ENCODE results near the gene PHF21B.

PHF21B gene

GRCh38 chr22:45033136-45033535, 23.3 kb upstream of the PHF21B start:
- H3K4ac ChIP-seq (ENCODE audit: low read depth in 1 of 2, low read length in 2 of 2), result no peak overlapping the region
- no peak overlapping the region for H2BK15ac ChIP-seq (ENCODE audit: low read depth, poor library complexity, severe bottlenecking)

DNA sequence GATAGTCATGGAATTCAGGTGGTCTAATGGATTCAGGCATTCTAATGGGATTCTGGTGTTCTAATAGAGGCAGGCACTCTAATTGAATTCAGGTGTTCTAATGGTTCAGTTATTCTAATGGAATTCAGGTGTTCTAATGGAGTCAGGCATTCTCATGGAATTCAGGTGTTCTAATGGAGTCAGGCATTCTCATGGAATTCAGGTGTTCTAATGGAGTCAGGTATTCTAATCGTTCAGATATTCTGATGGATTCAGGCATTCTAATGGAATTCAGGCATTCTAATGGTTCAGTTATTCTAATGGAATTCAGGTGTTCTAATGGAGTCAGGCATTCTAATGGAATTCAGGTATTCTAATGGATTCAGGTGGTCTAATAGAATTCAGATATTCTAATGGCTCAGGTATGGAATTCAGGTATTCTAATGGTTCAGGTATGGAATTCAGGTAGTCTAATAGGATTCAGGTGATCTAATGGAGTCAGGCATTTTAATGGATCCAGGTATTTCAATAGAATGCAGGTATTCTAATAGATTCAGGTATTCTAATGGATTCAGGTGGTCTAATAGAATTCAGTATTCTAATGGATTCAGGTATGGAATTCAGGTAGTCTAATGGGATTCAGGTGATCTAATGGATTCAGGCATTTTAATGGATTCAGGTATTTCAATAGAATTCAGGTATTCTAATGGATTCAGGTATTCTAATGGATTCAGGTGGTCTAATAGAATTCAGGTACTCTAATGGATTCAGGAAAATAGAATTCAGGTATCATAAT, 22.0 kb upstream of the PHF21B start:
- H2BK15ac ChIP-seq (ENCODE audit: low read depth, poor library complexity, severe bottlenecking), result no peak overlapping the region
- H3K9ac ChIP-seq (ENCODE audit: low read length), result no peak overlapping the region
- H3K27me3 ChIP-seq (ENCODE audit: control insufficient read depth in 1 of 2, insufficient read depth in 1 of 2, low read length in 2 of 2), result peaks cover 32 to 90% of the 10 kb centered on the region in 2 experiments
- no peak for DNase-seq
- H3K4me2 ChIP-seq (ENCODE audit: low read length, poor library complexity, severe bottlenecking), result no peak overlapping the region
- H3K23ac ChIP-seq (ENCODE audit: low read length in 2 of 2), result no peak overlapping the region
- H3K79me1 ChIP-seq (replicated peaks; ENCODE audit: low read length, poor library complexity, severe bottlenecking), result no peaks in the 10 kb centered on the region
- H3K9me3 ChIP-seq (ENCODE audit: control insufficient read depth, low read length), result no peaks in the 10 kb centered on the region
- H3K18ac ChIP-seq (ENCODE audit: low read depth in 1 of 2, low read length in 2 of 2), result no peak overlapping the region
- H3K36me3 ChIP-seq (ENCODE audit: control insufficient read depth in 1 of 2, insufficient read depth in 2 of 2, low read depth in 1 of 2, low read length in 2 of 2), result no peaks in the 10 kb centered on the region
- no peak overlapping the region for H2AK5ac ChIP-seq (ENCODE audit: low read length, severe bottlenecking)
- no peak overlapping the region for H2BK120ac ChIP-seq (ENCODE audit: low read depth, low read length)
- H3K4me1 ChIP-seq (ENCODE audit: control insufficient read depth, insufficient read depth, low read depth, low read length), result no peaks in the 10 kb centered on the region
- H2AFZ ChIP-seq (ENCODE audit: low read depth, low read length), result no peak overlapping the region
- H3K4ac ChIP-seq (ENCODE audit: low read depth in 1 of 2, low read length in 2 of 2), result no peak overlapping the region
- H4K8ac ChIP-seq (ENCODE audit: low read length), result no peak overlapping the region
- H3K4me3 ChIP-seq (ENCODE audit: insufficient read depth in 1 of 2, low read depth in 1 of 2, low read length in 2 of 2), result no peak overlapping the region
- H3K27ac ChIP-seq (ENCODE audit: low read length, poor library complexity, severe bottlenecking), result no peak overlapping the region
- no peak overlapping the region for H4K91ac ChIP-seq (ENCODE audit: low read length)
- WGBS, result 60% methylated on average over 1 of the region's 1 CpG
- H2BK12ac ChIP-seq (ENCODE audit: low read length in 2 of 2), result no peak overlapping the region
- H2BK5ac ChIP-seq (ENCODE audit: low read depth, low read length, poor library complexity, severe bottlenecking), result no peak overlapping the region
- H3K14ac ChIP-seq (ENCODE audit: low read length in 2 of 2), result no peak overlapping the region

More at GRCh38 chr22:45033136-45033535, 23.3 kb upstream of the PHF21B start:
- Histone ChIP-seq H3K4me1 (ENCODE audit: control insufficient read depth, insufficient read depth, low read depth, low read length) (no peaks in the 10 kb centered on the region), H3K18ac (ENCODE audit: low read depth in 1 of 2, low read length in 2 of 2) (no peak overlapping the region), H3K23ac (ENCODE audit: low read length in 2 of 2) (no peak overlapping the region), H2AFZ (ENCODE audit: low read depth, low read length) (no peak overlapping the region), H3K9me3 (ENCODE audit: control insufficient read depth, low read length) (no peaks in the 10 kb centered on the region), H2BK120ac (ENCODE audit: low read depth, low read length) (no peak overlapping the region), H3K27ac (ENCODE audit: low read length, poor library complexity, severe bottlenecking) (no peak overlapping the region), H3K27me3 (ENCODE audit: control insufficient read depth in 1 of 2, insufficient read depth in 1 of 2, low read length in 2 of 2) (peaks cover 32 to 95% of the 10 kb centered on the region in 2 experiments), H3K14ac (ENCODE audit: low read length in 2 of 2) (no peak overlapping the region), H4K8ac (ENCODE audit: low read length) (no peak overlapping the region), H2AK5ac (ENCODE audit: low read length, severe bottlenecking) (no peak overlapping the region), H3K9ac (ENCODE audit: low read length) (no peak overlapping the region), H3K79me1 (replicated peaks; ENCODE audit: low read length, poor library complexity, severe bottlenecking) (no peaks in the 10 kb centered on the region), H2BK5ac (ENCODE audit: low read depth, low read length, poor library complexity, severe bottlenecking) (no peak overlapping the region), H3K36me3 (ENCODE audit: control insufficient read depth in 1 of 2, insufficient read depth in 2 of 2, low read depth in 1 of 2, low read length in 2 of 2) (no peaks in the 10 kb centered on the region), H2BK12ac (ENCODE audit: low read length in 2 of 2) (no peak overlapping the region), H3K4me3 (ENCODE audit: insufficient read depth in 1 of 2, low read depth in 1 of 2, low read length in 2 of 2) (no peak overlapping the region), H4K91ac (ENCODE audit: low read length) (no peak overlapping the region), H3K4me2 (ENCODE audit: low read length, poor library complexity, severe bottlenecking) (no peak overlapping the region)
- WGBS, result 40% methylated on average over 2 of the region's 2 CpGs
- no peak for DNase-seq

DNA sequence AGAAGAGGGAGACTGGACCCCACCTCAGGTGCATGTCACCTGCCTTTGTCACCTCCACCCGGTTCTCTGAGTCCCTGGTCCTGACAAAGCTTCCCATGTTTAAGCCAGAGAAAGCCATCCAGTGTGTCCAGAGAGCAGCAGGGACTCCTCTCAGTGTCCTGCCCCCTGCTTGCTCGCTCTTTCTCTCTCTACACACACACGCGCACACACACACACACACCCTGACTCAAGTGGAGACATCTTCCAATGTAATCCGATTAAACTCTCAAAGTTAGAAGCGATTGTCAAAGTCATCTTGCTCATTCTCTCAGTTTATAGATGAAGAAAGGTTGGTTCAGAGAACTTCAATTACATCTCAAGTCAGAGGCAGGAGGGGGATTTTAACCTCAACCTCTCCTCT, 19.7 kb upstream of the PHF21B start:
- H3K27ac ChIP-seq (ENCODE audit: low read length, poor library complexity, severe bottlenecking), result no peak overlapping the region
- H2BK15ac ChIP-seq (ENCODE audit: low read depth, poor library complexity, severe bottlenecking), result no peak overlapping the region
- H3K4me3 ChIP-seq (ENCODE audit: insufficient read depth in 1 of 2, low read depth in 1 of 2, low read length in 2 of 2), result no peak overlapping the region
- H3K9me3 ChIP-seq (ENCODE audit: control insufficient read depth, low read length), result no peaks in the 10 kb centered on the region
- H3K27me3 ChIP-seq (ENCODE audit: control insufficient read depth in 1 of 2, insufficient read depth in 1 of 2, low read length in 2 of 2), result peaks cover 25 to 82% of the 10 kb centered on the region in 2 experiments
- no peak overlapping the region for H2AFZ ChIP-seq (ENCODE audit: low read depth, low read length)
- H2BK12ac ChIP-seq (ENCODE audit: low read length in 2 of 2), result no peak overlapping the region
- H3K4me1 ChIP-seq (ENCODE audit: control insufficient read depth, insufficient read depth, low read depth, low read length), result no peaks in the 10 kb centered on the region
- H3K14ac ChIP-seq (ENCODE audit: low read length in 2 of 2), result no peak overlapping the region
- H3K4me2 ChIP-seq (ENCODE audit: low read length, poor library complexity, severe bottlenecking), result no peak overlapping the region
- H4K91ac ChIP-seq (ENCODE audit: low read length), result no peak overlapping the region
- H3K9ac ChIP-seq (ENCODE audit: low read length), result no peak overlapping the region
- H3K79me1 ChIP-seq (replicated peaks; ENCODE audit: low read length, poor library complexity, severe bottlenecking), result no peaks in the 10 kb centered on the region
- no peak overlapping the region for H2BK120ac ChIP-seq (ENCODE audit: low read depth, low read length)
- no peak overlapping the region for H3K18ac ChIP-seq (ENCODE audit: low read depth in 1 of 2, low read length in 2 of 2)
- H2AK5ac ChIP-seq (ENCODE audit: low read length, severe bottlenecking), result no peak overlapping the region
- H3K36me3 ChIP-seq (ENCODE audit: control insufficient read depth in 1 of 2, insufficient read depth in 2 of 2, low read depth in 1 of 2, low read length in 2 of 2), result no peaks in the 10 kb centered on the region
- WGBS, result 71% methylated on average over 4 of the region's 6 CpGs
- no peak overlapping the region for H3K23ac ChIP-seq (ENCODE audit: low read length in 2 of 2)
- H4K8ac ChIP-seq (ENCODE audit: low read length), result no peak overlapping the region
- no peak overlapping the region for H3K4ac ChIP-seq (ENCODE audit: low read depth in 1 of 2, low read length in 2 of 2)
- H2BK5ac ChIP-seq (ENCODE audit: low read depth, low read length, poor library complexity, severe bottlenecking), result no peak overlapping the region
- DNase-seq, result no peak

GRCh38 chr22:45026511-45026910, 16.7 kb upstream of the PHF21B start:
- Histone ChIP-seq H2BK5ac (ENCODE audit: low read depth, low read length, poor library complexity, severe bottlenecking) (no peak overlapping the region), H3K4me3 (ENCODE audit: insufficient read depth in 1 of 2, low read depth in 1 of 2, low read length in 2 of 2) (no peak overlapping the region), H4K8ac (ENCODE audit: low read length) (no peak overlapping the region)

More at GRCh38 chr22:45026511-45026910, 16.7 kb upstream of the PHF21B start:
- Histone ChIP-seq H3K9ac (ENCODE audit: low read length) (no peak overlapping the region), H3K4me1 (ENCODE audit: control insufficient read depth, insufficient read depth, low read depth, low read length) (no peaks in the 10 kb centered on the region), H2BK12ac (ENCODE audit: low read length in 2 of 2) (no peak overlapping the region), H2AK5ac (ENCODE audit: low read length, severe bottlenecking) (no peak overlapping the region), H2BK15ac (ENCODE audit: low read depth, poor library complexity, severe bottlenecking) (no peak overlapping the region), H3K27ac (ENCODE audit: low read length, poor library complexity, severe bottlenecking) (no peak overlapping the region), H3K18ac (ENCODE audit: low read depth in 1 of 2, low read length in 2 of 2) (no peak overlapping the region), H3K14ac (ENCODE audit: low read length in 2 of 2) (no peak overlapping the region), H3K4ac (ENCODE audit: low read depth in 1 of 2, low read length in 2 of 2) (no peak overlapping the region), H3K23ac (ENCODE audit: low read length in 2 of 2) (no peak overlapping the region), H2AFZ (ENCODE audit: low read depth, low read length) (no peak overlapping the region), H3K27me3 (ENCODE audit: control insufficient read depth in 1 of 2, insufficient read depth in 1 of 2, low read length in 2 of 2) (peaks cover 23 to 76% of the 10 kb centered on the region in 2 experiments), H2BK120ac (ENCODE audit: low read depth, low read length) (no peak overlapping the region), H3K9me3 (ENCODE audit: control insufficient read depth, low read length) (no peaks in the 10 kb centered on the region), H3K4me2 (ENCODE audit: low read length, poor library complexity, severe bottlenecking) (no peak overlapping the region), H3K36me3 (ENCODE audit: control insufficient read depth in 1 of 2, insufficient read depth in 2 of 2, low read depth in 1 of 2, low read length in 2 of 2) (no peaks in the 10 kb centered on the region), H3K79me1 (replicated peaks; ENCODE audit: low read length, poor library complexity, severe bottlenecking) (no peaks in the 10 kb centered on the region), H4K91ac (ENCODE audit: low read length) (no peak overlapping the region)
- WGBS, result 82% methylated on average over 6 of the region's 6 CpGs
- DNase-seq, result no peak

Measured in mesenchymal stem cell (in vitro differentiated cells and primary cell).